HPDE6-E6E7 (cell line): ENCODE measurements around the gene XPO1.
"Not testable (repeated sequence)": the region's sequence is repeated elsewhere in the genome, so short reads cannot be mapped to it uniquely, and the experiment has no call there.

Source experiments
- DNase-seq: peaks from one replicate; pipeline ENCODE4 v3.0.0; 2011; ENCODE audit warnings: missing footprints; ENCODE audit errors: extremely low spot score

The XPO1 gene

DNA sequence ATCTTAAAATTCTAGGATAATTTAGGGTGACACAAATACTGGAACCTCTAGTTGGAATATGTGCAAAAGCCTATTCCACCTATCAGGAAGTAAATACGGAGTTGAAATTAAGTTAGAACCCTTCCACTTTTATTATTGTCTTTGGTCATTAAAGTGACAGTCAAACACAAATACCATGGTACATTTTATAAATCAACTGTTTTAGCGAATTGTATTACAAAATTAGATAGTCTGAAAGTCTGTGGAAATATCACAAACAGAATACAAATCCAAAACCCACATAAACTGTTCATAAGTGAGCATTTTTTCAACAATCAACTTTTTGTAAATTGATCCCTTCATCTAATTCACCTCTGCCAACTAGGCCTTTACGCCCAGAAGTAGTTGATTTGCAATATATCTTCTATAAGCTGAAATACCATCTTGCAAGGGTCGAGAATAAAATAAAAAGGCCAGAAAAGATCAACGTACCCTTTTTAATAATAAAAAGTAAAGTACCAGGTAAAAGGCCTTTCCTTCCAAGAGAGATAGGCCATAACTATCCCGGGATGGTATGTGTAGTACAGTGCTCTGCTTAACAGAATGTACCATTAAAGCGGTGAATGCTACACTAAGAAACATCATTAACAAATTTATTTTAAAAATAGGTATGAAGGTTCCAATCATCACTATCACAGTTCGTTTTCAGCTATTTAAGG, 68.6 kb downstream of the XPO1 start:
- DNase-seq: no peak

DNA sequence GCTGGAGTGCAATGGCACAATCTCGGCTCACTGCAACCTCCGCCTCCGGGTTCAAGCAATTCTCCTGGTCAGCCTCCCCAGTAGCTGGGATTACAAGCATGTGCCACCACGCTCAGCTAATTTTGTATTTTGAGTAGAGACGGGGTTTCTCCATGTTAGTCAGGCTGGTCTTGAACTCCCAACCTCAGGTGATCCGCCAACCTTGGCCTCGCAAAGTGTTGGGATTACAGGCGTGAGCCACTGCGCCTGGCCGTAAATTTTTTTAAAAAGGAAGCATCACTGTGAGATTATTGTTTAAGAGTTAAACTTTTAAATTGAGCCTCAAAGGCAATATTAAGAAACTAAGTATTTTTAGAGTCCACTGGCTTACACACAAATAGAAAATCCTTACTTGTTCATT, 69.9 kb downstream of the XPO1 start:
- DNase-seq: not testable (repeated sequence)

DNA sequence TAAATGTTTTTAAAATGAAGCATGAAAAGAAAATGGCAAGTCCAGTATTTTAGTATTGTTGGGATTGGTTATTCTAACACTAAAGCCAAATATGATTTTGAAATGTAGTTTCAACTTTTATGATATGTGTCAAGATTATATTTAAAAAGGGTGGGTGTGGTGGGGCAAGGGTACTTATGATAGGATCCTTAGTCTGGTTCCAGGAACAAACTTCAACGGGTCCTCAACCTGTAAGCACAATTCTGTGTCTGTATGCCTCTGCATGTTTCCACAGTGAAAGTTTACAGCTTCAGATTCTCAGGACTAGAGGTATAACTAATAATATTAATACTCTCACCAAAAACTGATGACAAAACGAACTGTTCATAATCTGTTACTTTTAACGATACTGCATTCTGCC, 73.1 kb downstream of the XPO1 start:
- no peak for DNase-seq

DNA sequence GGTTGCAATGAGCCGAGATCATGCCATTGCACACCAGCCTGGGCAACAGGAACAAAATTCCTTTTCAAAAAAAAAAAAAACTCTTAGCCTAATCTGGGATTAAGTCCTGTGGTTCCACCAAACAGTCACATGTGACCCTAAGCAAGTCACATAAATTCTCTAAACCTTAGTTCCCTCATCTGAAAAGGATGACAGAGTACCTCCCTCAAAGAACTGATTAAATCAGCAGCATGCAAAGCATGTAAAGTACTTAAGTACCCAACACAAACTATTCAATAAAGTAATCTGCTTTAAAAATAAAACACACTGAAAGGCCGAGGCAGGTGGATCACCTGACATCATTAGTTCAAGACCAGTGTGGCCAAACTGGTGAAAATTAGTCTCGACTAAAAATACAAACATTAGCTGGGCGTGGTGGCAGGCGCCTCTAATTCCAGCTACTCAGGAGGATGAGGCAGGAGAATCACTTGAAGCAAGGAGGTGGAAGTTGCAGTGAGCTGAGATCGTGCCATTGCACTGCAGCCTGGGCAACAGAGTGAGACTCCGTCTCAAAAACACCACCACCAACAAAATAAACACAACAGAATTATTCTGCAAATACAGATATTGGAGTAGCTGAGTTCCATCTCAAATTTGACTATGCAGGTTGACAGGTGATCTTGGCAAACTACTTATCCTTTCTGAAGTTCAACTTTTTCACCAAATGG, 74.2 kb downstream of the XPO1 start:
- DNase-seq: no peak

DNA sequence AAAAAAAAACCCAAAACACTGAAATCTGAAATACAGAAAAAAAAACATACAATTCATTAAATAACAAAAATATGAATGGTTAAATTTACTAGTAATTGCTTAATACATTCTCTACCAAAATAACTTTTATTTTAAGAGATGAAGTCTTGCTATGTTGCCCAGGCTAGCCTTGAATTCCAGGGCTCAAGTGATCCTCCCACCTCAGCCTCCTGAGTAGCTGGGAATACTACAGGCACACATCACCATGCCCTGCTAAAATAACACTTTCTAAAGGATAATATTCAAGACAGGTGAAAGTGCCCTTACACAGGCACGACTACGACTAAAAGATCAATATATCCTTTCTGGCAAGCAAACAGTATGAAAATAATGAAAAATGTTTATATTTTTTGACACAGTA, 76.8 kb downstream of the XPO1 start:
- no peak for DNase-seq

DNA sequence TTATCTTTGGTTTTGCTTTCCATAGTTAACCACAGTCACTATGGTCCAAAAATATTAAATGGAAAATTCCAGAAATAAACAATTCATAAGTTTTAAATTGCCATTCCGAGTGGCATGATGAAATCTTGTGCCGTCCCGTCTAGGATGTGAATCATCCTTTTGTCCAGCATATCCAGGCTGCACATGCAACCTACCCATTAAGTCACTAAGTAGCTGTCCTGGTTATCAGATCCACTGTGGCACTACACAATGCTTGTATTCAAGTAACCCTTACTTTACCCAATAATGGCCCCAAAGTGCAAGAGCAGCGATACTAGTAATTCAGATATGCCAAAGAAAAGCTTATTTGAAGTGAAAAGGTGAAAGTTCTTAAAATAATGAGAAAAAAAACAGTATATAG, 78.0 kb downstream of the XPO1 start:
- DNase-seq: no peak

DNA sequence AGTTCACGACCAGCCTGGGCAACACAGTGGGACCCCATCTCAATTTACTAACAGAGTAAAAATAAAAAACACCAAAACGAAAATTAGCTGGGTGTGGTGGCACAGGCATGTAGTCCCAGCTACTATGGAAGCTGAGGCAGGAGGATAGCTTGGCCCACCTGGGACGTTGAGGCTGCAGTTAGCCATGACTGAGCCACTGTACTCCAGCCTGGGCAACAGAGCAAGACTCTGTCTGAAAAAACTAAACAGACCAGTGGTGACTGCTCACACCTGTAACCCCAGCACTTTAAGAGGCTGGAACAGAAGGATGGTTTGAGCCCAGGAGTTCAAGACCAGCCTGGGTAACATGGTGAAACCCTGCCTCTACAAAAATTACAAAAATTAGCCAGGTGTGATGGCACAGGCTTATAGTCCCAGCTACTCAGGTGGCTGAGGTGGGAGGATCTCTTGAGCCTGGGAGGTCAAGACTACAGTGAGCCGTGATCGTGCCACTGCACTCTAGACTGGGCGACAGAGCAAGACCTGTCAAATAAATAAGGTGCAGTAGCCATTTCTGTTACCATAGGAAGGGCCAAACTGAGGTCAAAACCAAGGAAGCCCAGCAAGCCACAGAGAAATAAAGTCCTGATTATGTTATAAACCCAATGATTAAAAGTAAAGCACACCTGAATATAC, 81.3 kb downstream of the XPO1 start:
- DNase-seq: no peak

DNA sequence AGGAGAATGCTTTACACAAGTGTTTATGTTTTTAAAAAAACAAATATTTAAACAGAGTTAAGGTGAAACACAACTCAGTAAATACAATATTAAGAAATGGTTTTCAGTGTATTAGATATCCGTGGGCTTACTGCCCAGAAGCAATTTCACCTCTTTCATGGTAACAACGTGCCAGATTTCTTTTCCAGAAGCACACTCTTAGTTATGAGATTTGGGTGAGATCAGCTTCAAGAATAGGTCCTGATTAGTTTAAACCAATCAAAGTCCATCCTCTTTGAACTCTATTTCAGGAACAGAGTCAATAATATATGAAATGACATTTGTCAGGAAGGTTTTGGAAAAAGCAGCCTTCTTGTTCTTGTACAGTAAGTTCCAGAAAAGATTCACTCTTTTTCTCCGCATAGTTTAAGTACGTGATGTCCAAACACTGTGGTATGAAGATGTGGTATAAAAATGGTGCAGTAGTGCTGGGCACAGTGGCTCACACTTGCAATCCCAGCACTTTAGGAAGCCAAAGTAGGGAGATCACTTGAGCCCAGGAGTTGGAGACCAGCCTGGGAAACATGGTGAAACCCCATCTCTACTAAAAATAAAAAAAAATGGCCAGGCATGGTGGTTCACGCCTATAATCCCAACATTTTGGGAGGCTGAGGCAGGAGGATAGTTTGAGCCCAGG, 81.9 kb downstream of the XPO1 start:
- DNase-seq: no peak

DNA sequence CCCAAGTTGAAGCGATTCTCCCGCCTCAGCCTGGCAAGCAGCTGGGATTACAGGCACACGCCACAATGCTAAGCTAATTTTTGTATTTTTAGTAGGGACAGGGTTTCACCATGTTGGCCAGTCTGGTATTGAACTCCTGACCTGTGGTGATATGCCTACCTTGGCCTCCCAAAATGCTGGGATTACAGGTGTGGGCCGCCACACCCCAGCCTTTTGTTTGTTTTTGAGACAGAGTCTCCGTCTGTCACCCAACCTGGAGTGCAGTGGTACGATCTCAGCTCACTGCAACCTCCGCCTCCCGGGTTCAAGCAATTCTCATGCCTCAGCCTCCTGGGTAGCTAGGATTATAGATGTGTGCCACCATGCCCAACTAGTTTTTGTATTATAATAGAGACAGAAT, 83.2 kb downstream of the XPO1 start:
- not testable (repeated sequence) for DNase-seq

DNA sequence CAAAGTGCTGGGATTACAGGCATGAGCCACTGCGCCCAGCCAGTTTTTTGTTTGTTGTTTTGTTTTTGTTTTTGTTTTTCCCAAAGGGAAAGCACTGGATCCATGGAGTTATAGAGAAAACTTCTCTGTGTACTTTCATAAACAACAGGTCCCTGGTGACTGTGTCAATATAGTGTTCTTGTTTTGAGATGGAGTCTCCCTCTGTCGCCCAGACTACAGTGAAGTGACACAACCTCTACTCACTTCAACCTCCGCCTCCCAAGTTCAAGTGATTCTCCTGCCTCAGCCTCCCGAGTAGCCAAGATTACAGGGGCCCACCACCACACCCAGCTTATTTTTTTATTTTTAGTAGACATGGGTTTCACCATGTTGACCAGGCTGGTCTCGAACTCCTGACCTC, 83.8 kb downstream of the XPO1 start:
- no peak for DNase-seq

DNA sequence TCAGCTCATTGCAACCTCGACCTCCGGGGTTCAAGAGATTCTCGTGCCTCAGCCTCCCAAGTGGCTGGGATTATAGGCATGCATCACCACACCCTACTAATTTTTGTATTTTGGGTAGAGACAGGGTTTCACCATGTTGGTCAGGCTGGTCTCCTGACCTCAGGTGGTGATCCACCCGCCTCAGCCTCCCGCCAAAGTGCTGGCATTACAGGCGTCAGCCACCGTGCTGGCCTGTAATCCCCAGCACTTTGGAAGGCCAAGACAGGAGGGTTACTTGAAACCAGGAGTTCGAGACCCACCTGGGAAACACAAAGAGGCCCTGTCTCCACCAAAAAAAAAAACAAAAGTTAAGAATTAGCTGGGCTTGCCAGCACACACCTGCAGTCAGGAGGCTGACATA, 85.8 kb downstream of the XPO1 start:
- no peak for DNase-seq

DNA sequence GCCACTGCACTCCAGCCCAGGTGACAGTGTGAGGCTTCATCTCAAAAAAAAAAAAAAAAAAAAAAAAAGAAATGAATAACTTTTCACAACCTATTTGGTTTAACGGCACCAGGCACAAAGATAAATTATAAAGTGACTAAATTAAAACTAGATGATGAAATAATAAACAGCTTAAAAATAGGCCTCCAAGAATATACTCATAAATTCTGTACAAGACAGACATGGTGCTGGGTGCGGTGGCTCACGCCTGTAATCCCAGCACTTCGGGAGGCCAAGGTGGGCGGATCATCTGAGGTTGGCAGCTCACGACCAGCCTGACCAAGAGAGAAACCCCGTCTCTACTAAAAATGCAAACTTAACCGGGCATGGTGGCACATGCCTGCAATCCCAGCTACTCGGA, 87.0 kb downstream of the XPO1 start:
- DNase-seq: no peak

DNA sequence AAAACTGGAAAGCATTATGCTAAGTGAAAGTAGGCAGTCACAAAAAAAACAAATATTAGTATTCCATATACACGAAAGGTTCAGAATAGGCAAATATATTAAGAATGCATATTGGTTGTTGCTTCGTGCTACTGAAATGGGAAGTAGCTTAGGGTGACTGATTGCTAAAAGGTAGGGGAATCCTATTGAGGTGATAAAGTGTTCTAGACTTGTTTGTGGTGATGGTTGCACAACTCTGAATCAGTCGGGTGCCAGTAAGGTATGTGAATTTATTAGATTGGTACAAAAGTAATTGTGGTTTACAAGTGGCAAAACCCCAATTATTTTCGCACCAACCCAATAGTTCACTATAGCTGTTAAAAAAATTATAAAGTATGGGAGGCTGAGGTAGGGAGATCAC, 88.0 kb downstream of the XPO1 start:
- no peak for DNase-seq

DNA sequence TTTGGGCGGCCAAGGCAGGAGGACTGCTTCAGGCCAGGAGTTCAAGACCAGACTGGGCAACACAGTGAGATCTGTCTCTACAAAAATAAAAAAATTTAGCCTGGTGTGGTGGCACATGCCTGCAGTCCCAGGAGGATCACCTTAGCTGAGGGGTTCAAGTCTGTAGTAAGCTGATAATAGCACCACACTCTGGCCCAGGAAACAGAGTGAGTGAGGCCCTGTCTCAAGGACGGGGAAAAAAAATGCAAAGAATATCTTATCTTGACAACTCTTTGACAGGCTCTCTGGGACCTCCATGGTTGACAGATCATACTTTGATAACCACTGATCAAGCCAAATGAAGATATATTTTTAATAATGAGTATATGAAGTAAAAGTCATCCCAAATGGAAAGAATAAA, 89.9 kb downstream of the XPO1 start:
- DNase-seq: no peak

DNA sequence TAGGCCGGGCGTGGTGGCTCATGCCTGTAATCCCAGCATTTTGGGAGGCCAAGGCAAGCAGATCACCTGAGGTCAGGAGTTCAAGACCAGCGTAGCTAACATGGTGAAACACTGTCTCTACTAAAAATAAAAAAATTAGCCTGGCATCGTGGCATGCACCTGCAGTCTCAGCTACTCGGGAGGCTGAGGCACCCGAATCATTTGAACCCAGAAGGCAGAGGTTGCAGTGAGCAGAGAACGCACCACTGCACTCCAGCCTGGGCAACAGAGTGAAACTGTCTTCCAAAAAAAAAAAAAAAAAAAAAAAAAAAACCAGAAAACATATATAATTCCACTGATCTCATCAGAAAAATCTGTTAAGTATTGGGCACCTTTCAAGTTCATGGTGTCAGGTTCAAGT, 91.2 kb downstream of the XPO1 start:
- DNase-seq: not testable (repeated sequence)

DNA sequence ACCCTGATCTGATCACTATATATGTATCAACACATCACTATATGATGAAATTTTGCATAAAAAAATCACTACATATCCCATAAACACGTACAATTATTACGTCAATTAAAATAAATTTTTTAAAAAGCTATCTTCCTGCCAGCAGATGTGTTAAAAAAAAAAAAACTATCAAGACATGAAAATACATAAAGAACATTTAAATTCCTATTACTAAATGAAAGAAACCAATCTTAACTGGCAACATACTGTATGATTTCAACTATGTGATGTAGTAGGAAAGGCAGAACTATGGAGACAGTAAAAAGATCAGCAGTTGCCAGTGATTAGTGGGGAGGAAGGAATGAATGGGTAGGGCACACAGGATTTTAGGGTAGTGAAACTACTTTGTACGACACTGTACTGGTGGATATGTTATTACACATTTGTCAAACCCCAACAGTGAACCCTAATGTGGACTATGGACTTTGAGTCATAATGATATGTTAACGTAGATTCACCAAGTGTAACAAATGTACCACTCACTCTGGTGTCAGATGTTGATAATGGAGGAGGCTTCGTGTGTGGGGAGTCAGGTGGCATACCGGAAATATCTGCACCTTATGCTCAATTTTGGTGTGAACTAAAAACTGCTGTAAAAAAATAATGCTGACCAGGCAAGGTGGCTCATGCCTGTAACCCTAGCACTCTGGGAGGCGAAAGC, 94.7 kb downstream of the XPO1 start:
- DNase-seq: no peak

DNA sequence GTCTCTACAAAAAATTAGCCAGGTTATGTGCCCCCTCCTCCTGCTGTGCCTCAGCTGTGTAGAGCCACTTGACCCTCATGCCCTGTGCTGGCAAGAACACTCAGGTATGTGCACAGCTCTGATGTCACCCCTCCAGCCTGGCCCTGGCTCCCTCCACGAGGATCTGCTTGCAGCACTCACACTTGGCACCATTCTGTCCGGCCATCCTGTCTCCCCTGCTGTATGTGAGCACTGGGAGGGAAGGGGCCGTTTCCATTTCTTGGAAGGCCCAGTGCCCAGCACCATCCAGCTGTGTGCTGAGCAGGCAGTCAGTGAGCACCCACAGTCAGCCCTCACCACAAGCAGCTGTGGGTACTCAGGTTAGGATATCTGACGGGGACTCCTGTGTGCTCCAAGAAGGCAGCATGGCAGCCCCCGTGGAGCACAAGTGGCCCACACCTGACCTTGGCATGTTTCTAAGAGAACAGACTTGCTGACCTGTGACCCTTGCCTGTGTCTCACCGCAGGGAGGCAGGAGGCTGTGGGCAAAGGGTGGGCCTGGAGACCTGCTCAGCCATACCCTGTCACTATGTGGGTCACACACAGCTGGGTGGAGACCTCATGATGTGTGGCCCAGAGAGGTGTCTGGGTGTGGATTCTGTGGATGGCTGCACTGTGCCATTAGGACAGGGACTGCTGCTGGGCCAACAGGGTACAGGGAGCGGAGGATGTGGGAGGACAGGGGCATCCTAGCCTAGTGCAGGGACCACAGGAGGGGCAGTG, 98.7 kb downstream of the XPO1 start:
- no peak for DNase-seq

DNA sequence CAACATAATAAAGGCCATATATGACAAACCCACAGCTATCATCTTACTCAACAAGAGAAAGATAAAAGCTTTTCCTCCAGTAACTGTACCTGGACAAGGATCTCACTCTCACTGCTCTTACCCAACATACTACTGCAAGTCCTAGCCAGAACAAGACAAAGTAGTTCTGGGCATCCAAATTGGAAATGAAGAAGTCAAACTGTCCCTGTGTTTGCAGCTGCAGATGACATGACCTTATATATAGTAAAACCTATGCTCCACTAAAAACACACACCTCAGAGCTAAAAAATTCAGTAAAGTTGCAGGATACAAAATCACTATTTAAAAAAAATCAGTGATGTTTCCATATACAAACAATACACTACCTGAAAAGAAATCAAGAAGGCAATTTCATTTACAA, 99.5 kb downstream of the XPO1 start:
- DNase-seq: no peak

DNA sequence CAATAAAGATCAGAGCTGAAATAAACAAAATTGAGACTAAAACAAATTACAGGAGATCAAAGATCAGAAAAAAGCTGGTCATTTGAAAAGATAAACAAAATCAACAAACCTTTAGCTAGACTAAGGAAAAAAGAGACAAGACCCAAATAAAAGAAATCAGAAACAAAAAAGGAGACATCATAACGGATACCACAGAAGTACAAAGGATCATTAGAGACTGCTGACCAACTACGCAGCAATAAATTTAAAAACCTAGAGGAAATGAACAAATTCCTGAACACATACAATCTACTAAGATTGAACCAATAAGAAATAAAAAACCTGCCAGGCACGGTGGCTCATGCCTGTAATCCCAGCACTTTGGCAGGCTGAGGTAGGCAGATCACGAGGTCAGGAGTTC, 101.0 kb downstream of the XPO1 start:
- no peak for DNase-seq

DNA sequence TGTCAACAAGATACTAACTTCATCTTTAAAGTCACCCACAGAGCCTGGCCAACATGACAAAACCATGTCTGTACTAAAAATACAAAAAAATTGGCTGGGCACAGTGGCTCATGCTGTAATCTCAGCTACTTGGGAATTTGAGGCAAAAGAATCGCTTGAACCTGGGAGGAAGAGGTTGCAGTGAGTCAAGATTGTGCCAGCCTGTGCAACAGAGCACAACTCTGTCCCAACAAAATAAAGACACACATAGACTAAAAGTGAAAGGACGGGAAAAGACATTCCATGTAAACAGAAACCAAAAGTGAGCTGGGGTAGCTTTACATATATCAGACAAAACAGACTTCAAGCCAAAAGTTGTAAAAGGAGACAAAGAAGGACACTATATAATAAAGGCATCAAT, 102.1 kb downstream of the XPO1 start:
- DNase-seq: no peak

DNA sequence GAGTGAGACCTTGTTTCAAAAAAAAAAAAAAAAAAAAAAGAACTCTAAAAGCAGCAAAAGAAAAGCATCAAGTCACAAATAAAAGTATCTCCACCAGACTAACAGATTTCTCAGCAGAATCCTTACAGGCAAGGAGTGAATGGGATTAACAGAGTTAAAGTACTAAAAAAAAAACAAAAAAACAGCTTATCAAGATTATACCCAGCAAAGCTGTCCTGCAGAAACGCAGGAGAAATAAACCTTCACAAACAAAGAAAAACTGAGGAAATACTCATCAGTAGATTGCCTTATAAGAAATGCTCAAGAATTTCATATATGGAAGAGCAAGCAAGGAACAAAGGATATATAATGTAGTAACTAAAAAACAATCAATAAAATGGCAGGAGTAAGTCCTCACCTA, 102.9 kb downstream of the XPO1 start:
- no peak for DNase-seq
